ENCODE results near the gene GTPBP1.

The GTPBP1 gene

GRCh38 chr22:38755155-38755910, 49.6 kb downstream of the GTPBP1 start:
- TF ChIP-seq, protein P1, sequence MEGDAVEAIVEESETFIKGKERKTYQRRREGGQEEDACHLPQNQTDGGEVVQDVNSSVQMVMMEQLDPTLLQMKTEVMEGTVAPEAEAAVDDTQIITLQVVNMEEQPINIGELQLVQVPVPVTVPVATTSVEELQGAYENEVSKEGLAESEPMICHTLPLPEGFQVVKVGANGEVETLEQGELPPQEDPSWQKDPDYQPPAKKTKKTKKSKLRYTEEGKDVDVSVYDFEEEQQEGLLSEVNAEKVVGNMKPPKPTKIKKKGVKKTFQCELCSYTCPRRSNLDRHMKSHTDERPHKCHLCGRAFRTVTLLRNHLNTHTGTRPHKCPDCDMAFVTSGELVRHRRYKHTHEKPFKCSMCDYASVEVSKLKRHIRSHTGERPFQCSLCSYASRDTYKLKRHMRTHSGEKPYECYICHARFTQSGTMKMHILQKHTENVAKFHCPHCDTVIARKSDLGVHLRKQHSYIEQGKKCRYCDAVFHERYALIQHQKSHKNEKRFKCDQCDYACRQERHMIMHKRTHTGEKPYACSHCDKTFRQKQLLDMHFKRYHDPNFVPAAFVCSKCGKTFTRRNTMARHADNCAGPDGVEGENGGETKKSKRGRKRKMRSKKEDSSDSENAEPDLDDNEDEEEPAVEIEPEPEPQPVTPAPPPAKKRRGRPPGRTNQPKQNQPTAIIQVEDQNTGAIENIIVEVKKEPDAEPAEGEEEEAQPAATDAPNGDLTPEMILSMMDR (IDR thresholded peaks at IDR 0.05) = no peak

DNA sequence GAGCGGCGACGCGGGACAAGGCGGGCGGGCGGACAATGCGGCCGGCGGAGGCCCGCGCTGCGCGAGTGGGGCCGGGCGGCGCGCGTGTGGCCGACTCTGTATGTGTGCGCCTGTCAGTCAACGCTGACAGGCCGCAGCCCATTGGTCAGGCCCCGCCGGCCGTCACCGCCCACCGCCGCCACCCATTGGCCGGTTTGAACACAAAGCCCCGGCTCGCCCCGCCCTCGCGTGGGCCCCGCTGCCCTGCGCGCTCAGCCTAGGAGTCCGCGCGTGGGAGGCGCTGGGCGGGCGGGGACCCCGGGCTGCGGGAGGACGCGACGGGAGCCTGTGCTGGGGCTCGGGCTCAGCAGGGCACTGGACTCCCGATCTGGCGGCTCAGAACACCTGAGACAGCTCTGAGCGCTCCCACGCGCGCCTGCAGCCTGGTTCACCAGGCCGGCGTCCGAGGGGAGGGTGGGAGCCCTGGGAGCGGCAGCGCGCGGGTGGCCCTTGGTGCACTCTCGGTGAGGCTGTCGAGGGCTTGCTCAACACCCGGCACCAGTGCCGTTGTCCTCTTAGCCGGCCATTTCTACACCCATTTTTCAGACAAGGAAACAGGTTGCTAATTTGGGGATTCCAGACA, 50.3 kb downstream of the GTPBP1 start, which contains the start of gene SUN2:
Gene SUN2 (minus strand): TSS at position 88 of the 622 bp plus-strand sequence. CDS start 3,370 bp downstream, outside the sequence.
- TF ChIP-seq, protein P1 (IDR thresholded peaks at IDR 0.05) = no peak

DNA sequence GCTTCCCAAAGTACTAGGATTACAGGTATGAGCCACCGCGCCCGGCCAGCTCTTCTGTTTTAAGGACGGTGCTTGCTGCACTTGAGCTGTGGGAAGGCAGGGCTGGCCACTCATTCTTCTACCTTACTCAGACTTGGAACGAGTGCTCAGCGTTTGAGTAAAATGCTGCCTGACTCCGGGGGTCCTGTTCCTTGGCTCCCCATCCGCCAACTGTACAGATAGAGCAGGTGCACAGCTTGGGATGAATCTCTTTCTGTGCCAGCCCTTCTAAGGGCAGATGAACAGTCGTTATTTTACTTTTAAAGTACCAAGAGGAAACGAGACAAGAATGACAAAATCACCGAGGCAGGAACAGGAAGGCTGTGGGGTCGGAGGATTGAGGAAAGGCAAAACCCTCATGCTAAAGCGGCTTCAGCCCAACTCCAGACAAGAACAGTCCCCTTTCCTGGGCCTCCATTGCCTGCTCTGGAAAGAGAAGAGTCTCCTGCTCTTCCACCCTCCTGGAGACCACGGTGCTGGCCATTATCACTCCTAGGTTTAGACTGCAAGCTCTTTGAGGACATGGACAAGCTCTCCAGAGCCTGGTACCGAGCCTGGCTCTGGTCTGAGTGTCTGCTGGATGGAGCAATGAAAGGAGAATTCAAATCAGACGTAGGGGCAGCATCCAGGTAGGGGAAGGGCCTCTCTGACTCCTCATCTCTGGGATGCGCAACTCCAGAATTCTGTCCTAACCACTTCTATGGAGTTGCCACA, 51.1 kb downstream of the GTPBP1 start:
- TF ChIP-seq, protein P1 (IDR thresholded peaks at IDR 0.05) = no peak

GRCh38 chr22:38757464-38757757, 51.7 kb downstream of the GTPBP1 start:
- TF ChIP-seq, protein P1 (IDR thresholded peaks at IDR 0.05) = no peak

GRCh38 chr22:38758276-38758945, 52.7 kb downstream of the GTPBP1 start:
- TF ChIP-seq, protein P1 (IDR thresholded peaks at IDR 0.05) = no peak

- TF ChIP-seq, protein P1 (IDR thresholded peaks at IDR 0.05) = no peak
Observed at GRCh38 chr22:38759005-38759404, 53.3 kb downstream of the GTPBP1 start.

GRCh38 chr22:38760477-38761201, 54.9 kb downstream of the GTPBP1 start:
- TF ChIP-seq, protein P1 (IDR thresholded peaks at IDR 0.05) = no peak

Measured in LNCAP (cell line).